NB4 (cell line): ENCODE measurements around the gene SCAMP3.

Experiments
- DNase-seq: peaks from one replicate; pipeline ENCODE4 v3.0.0; 2010; ENCODE audit warnings: low read depth
- H3K4me3 ChIP-seq: one replicate; pipeline ENCODE4 v1.5.1; 2011; ENCODE audit warnings: mild to moderate bottlenecking, low read depth, low read length, moderate library complexity
- CTCF ChIP-seq: IDR thresholded peaks from one replicate; pipeline ENCODE4 v1.5.1; 2012; ENCODE audit warnings: low read depth, low read length
- MAX ChIP-seq: IDR thresholded peaks from 2 replicates; pipeline ENCODE4 v1.6.1; 2011; ENCODE audit warnings: low read depth, low read length
- MYC ChIP-seq: IDR thresholded peaks from 2 replicates; pipeline ENCODE4 v1.6.1; 2011; ENCODE audit warnings: low read depth, low read length
- POLR2A ChIP-seq: IDR thresholded peaks from 2 replicates; pipeline ENCODE4 v1.6.1; 2011; ENCODE audit warnings: mild to moderate bottlenecking; ENCODE audit not compliant: insufficient read length; ENCODE audit errors: extremely low read depth

Gene SCAMP3

GRCh38 chr1:155277902-155278688, 15.9 kb upstream of the SCAMP3 start:
- peak; percentile 59 for DNase-seq
- TF ChIP-seq CTCF: peak; percentile 21
- TF ChIP-seq MYC: no peak
- H3K4me3 ChIP-seq: peak overlapping the region; percentile 44

GRCh38 chr1:155277070-155277901, 15.1 kb upstream of the SCAMP3 start, which contains the start of gene HCN3:
Gene HCN3, plus strand, starts transcription at chr1:155277463. Its CDS starts 128 bp downstream, at chr1:155277591.
- DNase-seq: peak; percentile 94
- TF ChIP-seq CTCF (peak; percentile 14), MYC (no peak), POLR2A (no peak), MAX (peak; percentile 61)
- H3K4me3 ChIP-seq: peak within 1 kb of the TSS; percentile 44

- no peak for TF ChIP-seq CTCF
- TF ChIP-seq MAX: peak; percentile 100
- peak; percentile 99 for TF ChIP-seq MYC
- peak; percentile 80 for TF ChIP-seq POLR2A
- H3K4me3 ChIP-seq: peak within 1 kb of the TSS; percentile 97
- DNase-seq: peak; percentile 99
Measured at GRCh38 chr1:155273343-155274245, 11.4 kb upstream of the SCAMP3 start, which contains the start of gene CLK2. Gene CLK2, minus strand, starts transcription at chr1:155273504. Its CDS starts 2,527 bp downstream, at chr1:155270977.

GRCh38 chr1:155272466-155273342, 10.5 kb upstream of the SCAMP3 start:
- H3K4me3 ChIP-seq: peak overlapping the region; percentile 97
- TF ChIP-seq MYC (no peak), POLR2A (no peak), CTCF (no peak), MAX (no peak)
- DNase-seq: no peak

GRCh38 chr1:155269381-155269780, 7.2 kb upstream of the SCAMP3 start:
- H3K4me3 ChIP-seq: no peak overlapping the region
- TF ChIP-seq POLR2A (no peak), MYC (no peak), MAX (no peak), CTCF (no peak)
- no peak for DNase-seq
